Measurements from ENCODE around the gene THSD7A.

Gene THSD7A

DNA sequence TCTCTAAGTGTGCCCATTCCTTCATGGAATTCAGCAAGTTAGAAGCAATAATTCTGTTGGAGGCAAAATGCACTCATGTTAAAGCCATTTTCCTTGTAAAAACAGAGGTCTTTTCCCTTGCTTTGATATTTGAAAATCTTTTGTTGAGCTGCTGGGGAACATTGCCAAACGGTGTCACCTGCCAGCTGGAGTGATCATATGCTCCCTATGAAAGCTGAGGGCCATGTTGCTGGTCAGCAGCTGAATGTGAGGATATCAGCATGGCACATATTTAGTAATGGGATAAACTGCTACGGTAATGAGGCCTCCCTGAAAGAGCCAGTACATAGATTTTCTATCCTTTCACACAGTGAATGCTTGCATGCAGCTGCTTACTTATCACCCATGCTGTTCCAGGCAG, 224.3 kb downstream of the THSD7A start:
- no peak overlapping the region for H3K4me3 ChIP-seq (ENCODE audit: control insufficient read depth, low read depth, low read length)
- no peak for TF ChIP-seq CTCF (conservative IDR thresholded peaks at IDR 0.05; ENCODE audit: control insufficient read depth, insufficient read depth, low read depth, low read length)
- no peak for DNase-seq (ENCODE audit: low read depth)

- H3K4me3 ChIP-seq (ENCODE audit: control insufficient read depth, low read depth, low read length) = no peak overlapping the region
- no peak for DNase-seq (ENCODE audit: low read depth)
- TF ChIP-seq CTCF (conservative IDR thresholded peaks at IDR 0.05; ENCODE audit: control insufficient read depth, insufficient read depth, low read depth, low read length) = no peak
Measured at GRCh38 chr7:11605749-11606148, 226.2 kb downstream of the THSD7A start.

- DNase-seq (ENCODE audit: low read depth) = no peak
- TF ChIP-seq CTCF (conservative IDR thresholded peaks at IDR 0.05; ENCODE audit: control insufficient read depth, insufficient read depth, low read depth, low read length) = no peak
Measured at GRCh38 chr7:11604505-11604904, 227.5 kb downstream of the THSD7A start.

GRCh38 chr7:11601761-11602160, 230.2 kb downstream of the THSD7A start:
- no peak for TF ChIP-seq CTCF (conservative IDR thresholded peaks at IDR 0.05; ENCODE audit: control insufficient read depth, insufficient read depth, low read depth, low read length)
- H3K4me3 ChIP-seq (ENCODE audit: control insufficient read depth, low read depth, low read length) = no peak overlapping the region
- DNase-seq (ENCODE audit: low read depth) = no peak

More at GRCh38 chr7:11604505-11604904, 227.5 kb downstream of the THSD7A start:
- H3K4me3 ChIP-seq (ENCODE audit: control insufficient read depth, low read depth, low read length) = no peak overlapping the region

DNA sequence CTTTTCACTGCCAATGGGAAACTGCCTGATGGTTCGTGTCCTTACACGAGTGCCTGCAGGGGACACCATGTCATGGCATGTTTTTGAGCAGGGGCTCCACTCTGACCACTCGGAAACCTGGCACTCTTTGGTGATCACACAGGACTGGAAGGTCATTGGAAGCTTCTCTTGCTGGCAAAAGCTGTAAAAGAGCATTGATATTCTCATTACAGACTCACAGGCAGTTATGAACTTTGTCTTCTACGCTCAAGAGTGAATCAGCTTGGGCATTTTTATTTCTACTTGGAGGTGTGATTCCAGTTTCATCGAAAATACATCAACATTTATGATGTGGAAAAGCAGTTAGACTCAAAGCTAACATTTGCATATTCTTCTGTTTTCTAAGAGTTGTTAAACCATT, 238.7 kb downstream of the THSD7A start:
- DNase-seq (ENCODE audit: low read depth) = no peak
- no peak for TF ChIP-seq CTCF (conservative IDR thresholded peaks at IDR 0.05; ENCODE audit: control insufficient read depth, insufficient read depth, low read depth, low read length)
- no peak overlapping the region for H3K4me3 ChIP-seq (ENCODE audit: control insufficient read depth, low read depth, low read length)

DNA sequence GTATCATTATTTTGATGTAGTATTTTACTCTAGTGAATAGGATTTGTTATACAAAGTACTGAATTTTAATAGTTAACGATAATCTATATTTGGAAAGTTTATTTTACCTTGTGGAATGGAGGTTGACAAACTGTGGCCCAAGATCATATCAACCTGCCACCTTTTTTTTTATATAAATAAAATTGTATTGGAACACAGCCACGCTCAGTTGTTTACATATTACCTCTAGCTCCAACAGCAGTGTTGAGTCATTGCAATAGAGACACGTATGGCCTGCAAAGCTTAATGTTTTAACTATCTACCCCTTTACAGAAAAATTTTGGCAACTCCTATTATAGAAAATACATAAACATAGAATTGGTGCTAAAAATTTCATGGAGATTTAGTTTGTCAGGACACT, 239.3 kb downstream of the THSD7A start:
- no peak for TF ChIP-seq CTCF (conservative IDR thresholded peaks at IDR 0.05; ENCODE audit: control insufficient read depth, insufficient read depth, low read depth, low read length)
- no peak overlapping the region for H3K4me3 ChIP-seq (ENCODE audit: control insufficient read depth, low read depth, low read length)
- no peak for DNase-seq (ENCODE audit: low read depth)

- no peak for DNase-seq (ENCODE audit: low read depth)
- no peak for TF ChIP-seq CTCF (conservative IDR thresholded peaks at IDR 0.05; ENCODE audit: control insufficient read depth, insufficient read depth, low read depth, low read length)
- no peak overlapping the region for H3K4me3 ChIP-seq (ENCODE audit: control insufficient read depth, low read depth, low read length)
Measured at GRCh38 chr7:11591943-11592342, 240.1 kb downstream of the THSD7A start.

All from fibroblast of mammary gland (primary cell).